DMS79 (cell line): ENCODE data around the gene DNAJC30.
"Not testable (repeated sequence)": the region's sequence is repeated elsewhere in the genome, so short reads cannot be mapped to it uniquely, and the experiment has no call there.

ENCODE experiments used
- DNase-seq: peaks from one replicate; lab custom pipeline; 2025; lab: John Stamatoyannopoulos, UW

DNAJC30 gene

GRCh38 chr7:73683056-73683787 is at the start of gene DNAJC30, which contains the start of gene BUD23:
TSS of gene DNAJC30 (minus strand) at chr7:73683453. CDS start at chr7:73683423, 30 bp downstream.
TSS of gene BUD23 (plus strand) at chr7:73683597. CDS start at chr7:73683626, 29 bp downstream.
- DNase-seq, result peak; percentile 97

DNA sequence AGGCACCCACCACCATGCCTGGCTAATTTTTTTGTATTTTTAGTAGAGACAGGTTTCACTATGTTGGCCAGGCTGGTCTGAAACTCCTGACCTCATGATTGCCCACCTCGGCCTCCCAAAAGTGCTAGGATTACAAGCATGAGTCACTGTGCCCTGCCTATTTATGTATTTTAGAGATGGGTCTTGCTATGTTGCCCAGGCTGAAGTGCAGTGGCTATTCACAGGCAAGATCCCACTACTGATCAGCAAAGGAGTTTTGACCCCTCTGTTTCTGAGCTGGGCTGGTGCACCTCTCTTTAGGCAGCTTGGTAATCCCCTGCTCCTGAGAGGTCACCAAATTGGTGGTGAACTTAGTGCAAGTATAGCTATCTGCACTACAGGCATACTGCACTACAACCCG is 49.1 kb upstream of the DNAJC30 start:
- DNase-seq, result no peak

DNA sequence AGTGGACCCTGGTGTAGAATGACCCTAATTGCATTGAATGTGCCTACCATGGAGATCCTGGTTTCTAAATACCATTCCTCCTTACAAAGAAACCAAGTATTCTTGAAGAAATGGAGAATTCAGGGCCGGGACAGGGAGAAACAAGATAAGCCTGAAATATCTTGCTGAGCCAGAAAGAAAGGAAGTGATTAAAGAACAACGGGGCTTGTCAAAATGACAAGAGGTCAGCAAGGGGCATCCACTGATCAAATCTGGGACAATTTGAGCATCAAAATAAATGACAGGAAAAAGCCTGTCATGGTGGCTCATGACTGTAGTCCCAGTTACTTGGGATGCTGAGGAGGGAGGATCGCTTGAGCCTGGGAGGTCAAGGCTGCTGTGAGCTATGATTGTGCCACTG is 47.2 kb upstream of the DNAJC30 start:
- no peak for DNase-seq

- DNase-seq, result no peak
These were observed 45.3 kb upstream of the DNAJC30 start for GRCh38 chr7:73728551-73728950.

DNA sequence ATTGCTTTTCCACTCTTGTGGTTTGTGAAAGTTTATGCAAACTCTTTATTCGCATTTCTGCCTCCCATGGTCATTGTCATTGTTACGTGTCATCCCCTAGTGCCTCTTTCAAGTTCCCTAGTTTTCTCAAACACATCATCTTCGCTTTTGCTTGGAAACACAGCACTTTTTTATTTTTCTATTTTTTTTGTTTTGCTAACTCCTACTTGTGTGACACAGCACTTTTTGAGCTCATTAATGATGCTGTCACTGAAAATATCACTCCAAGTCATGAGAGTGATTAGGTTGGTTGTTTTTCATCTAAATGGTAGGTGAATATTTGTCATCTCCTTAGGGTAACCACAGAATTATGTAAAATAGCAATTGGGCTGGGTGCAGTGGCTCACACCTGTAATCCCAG is 44.7 kb upstream of the DNAJC30 start:
- DNase-seq, result no peak

DNA sequence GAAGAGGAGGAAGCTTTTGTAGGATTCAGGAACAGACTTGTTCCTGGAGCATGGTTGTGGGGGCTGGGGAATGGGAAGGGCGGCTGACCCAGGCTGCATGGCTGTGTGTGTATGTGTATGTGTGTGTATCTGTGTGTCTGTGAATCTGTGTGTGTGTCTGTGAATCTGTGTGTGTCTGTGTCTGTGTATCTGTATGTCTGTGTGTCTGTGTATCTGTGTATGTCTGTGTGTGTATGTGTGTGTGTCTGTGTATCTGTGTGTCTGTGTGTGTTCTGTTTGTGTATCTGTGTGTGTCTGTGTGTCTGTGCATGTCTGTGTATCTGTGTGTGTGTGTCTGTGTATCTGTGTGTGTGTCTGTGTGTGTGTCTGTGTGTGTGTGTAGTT is 42.8 kb upstream of the DNAJC30 start:
- no peak for DNase-seq

DNA sequence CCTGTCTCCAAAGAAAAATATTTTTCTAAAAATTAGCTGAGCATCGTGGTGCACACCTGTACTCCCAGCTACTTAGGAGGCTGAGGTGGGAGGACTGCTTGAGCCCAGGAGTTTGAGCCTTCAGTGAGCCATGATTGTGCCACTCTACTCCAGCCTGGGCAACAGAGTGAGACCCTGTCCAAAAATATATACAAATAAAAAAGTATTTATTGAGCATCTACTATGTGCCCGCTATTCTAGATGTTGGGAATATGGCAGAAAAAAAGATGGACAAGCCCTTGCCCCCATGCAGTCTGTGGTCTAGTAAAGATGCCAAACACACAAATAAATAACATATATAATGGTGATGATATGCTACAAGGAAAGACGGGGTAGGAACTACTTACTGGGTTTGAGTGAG is 40.6 kb upstream of the DNAJC30 start:
- no peak for DNase-seq

GRCh38 chr7:73722785-73723184 is 39.5 kb upstream of the DNAJC30 start:
- DNase-seq, result no peak

DNA sequence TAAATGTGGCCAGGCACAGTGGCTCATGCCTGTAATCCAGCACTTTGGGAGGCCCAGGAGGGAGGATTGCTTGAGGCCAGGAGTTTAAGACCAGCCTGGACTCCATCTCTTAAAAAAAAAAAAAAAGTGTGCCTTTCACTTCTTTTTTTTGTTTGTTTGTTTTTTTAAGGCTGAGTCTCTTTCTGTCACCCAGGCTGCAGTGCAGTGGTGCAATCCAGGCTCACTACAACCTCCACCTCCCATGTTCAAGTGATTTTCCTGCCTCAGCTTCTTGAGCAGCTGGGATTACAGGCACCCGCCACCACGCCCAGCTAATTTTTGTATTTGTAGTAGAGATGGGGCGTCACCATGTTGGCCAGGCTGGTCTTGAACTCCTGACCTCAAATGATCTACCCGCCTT is 38.9 kb upstream of the DNAJC30 start:
- not testable (repeated sequence) for DNase-seq

GRCh38 chr7:73721377-73721817 is 38.1 kb upstream of the DNAJC30 start:
- DNase-seq, result peak; percentile 90

DNA sequence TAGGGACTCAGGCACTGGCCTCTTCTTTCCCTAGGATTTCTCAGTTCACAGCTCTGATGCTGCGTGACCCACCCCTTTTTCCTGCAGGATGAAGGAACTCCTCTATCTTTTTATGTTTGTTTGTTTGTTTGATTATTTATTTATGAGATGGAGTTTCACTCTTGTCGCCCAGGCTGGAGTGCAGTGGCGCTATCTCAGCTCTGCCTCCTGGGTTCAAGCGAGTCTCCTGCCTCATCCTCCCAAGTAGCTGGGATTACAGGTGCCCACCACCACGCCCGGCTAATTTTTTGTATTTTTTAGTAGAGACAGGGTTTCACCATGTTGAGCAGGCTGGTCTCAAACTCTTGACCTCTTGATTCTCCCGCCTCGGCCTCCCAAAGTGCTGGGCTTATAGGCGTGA is 37.2 kb upstream of the DNAJC30 start:
- not testable (repeated sequence) for DNase-seq

DNA sequence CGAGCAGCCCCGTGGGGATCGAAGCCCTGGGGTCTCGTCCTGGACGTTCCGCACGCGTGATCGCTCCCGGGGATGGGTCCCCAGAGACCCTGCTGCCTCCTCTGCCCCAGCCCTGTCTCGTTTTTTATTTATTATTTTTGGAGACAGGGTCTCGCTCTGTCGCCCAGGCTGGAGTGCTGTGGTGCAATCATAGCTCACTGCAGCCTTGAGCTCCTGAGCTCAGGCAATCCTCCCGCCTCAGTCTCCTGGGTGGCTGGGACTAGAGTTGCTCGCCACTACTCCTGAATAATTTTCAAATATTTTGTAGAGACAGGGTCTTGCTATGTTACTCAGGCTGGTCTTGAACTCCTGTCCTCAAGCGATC is 36.5 kb upstream of the DNAJC30 start:
- DNase-seq, result no peak

DNA sequence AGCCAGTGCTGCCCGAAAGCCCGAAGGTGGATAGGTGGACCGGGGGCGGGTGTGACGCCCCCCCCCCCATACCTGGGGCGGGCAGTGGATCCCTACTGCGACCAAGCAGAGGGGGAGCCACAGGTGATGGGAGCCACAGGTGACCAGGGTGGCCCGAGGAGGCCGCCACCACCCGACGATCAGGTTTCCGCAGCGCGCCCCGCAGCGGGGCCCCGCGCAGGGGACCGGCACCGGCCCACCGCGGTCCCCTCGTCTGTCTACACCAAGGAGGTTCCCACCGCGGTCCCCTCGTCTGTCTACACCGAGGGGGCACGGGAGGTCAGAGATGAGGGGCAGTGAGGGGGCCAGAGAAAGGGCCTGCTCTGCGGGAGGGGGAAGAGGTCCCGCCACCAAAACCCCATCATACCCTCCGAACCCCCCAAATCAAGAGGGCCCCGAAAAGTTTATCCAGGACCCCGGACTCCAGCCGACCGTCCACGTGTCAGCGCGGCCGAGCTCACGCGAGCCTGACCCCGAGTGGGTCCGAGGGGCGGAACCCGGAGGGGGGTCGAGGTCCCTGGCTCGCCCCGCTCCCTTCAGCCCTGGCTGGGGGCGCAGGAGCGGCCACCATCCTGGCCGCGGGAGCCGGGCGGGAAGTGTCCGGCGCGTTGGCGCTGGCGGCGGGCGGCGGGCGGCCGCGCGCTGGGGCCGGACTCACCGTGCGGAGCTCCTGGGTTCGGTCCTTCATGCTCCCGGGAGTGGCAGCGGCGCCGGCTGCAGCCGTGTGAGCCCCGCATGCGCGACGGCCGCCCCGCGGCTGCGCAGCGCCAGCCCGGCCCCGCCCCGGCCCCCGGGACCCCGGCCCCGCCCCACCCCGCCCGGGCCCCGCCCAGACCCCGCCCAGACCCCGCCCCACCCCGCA is 35.9 kb upstream of the DNAJC30 start, which contains the start of gene STX1A:
Gene STX1A (minus strand): TSS at position 765 of the 901 bp plus-strand sequence. CDS start 38 bp downstream, at position 727.
- no peak for DNase-seq

- DNase-seq, result no peak
These were observed 35.2 kb upstream of the DNAJC30 start for GRCh38 chr7:73718438-73718881.

DNA sequence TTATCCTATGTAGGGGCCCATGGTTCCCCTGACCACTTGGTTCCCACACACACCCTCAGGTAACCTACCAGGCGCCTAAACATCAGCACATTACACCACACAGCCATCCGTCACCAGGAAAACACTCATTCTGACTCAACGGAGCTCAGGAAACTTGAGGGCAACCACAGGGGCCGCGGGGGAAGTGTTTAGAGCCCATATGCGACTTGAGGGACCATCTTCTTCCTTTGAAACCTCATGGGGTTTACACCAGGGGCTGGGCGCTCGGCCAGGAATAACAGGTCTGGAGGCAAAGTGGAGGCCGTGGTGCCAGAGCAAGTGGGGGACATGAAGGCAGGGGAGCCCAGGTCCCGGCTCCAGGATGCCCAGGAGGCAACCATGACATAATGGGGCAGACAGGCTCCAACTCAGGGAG is 34.7 kb upstream of the DNAJC30 start:
- DNase-seq, result no peak

- DNase-seq, result no peak
These were observed 34.0 kb upstream of the DNAJC30 start for GRCh38 chr7:73717025-73717807.

DNA sequence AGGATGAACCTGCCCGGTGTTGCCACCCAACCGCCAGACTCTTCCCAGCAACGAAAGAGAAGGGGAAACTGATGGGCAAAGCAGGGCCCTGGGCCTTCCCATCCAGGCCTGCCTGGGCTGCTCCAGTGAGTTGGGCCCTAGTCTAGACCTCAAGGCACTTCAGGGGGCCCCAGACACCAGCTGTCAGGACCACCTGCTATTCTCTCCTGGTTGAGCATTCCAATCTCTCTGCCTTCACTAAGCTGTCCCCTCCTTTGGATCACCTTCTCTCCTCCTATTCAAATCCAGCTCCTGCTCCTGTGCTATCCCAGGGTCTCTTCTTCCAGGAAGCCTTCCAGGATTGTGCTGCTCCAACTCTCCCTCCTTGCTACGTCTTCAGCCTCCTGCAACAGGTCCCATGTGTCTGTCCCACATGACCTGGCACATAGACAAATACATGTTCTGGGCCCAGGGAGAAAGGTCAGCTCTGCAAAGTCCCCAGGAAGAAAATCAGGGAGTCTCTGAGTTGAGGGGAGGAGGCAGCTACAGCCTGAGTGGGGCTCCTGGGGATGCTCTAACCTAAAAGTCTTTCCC is 33.2 kb upstream of the DNAJC30 start:
- no peak for DNase-seq

- DNase-seq, result peak; percentile 24
These were observed 32.5 kb upstream of the DNAJC30 start for GRCh38 chr7:73715648-73716317.

GRCh38 chr7:73713319-73713718 is 30.1 kb upstream of the DNAJC30 start:
- not testable (repeated sequence) for DNase-seq

GRCh38 chr7:73712773-73713172 is 29.5 kb upstream of the DNAJC30 start:
- DNase-seq, result no peak

GRCh38 chr7:73708961-73709549 is 25.8 kb upstream of the DNAJC30 start:
- DNase-seq, result no peak
